GM12878 (cell line): ENCODE results near the gene RAB3IL1. TPM values are rescaled to one million over a fixed set of nuclear protein-coding genes. Genes with fewer than 3 reads are reported as not detected.

Experiments
- NR2F1 ChIP-seq: fragments of 450-650 bp; conservative IDR thresholded peaks from 2 replicates; pipeline ENCODE4 v1.6.1; 2017; ENCODE audit warnings: mild to moderate bottlenecking
- RBBP5 ChIP-seq: fragments of 200-600 bp; sonication (generic); conservative IDR thresholded peaks from 2 replicates; pipeline ENCODE4 v1.6.1; 2016
- SUPT20H ChIP-seq: IDR thresholded peaks from 2 replicates; pipeline ENCODE4 v1.6.1; 2011; ENCODE audit warnings: low read depth, mild to moderate bottlenecking, low read length, moderate library complexity, borderline replicate concordance; ENCODE audit not compliant: control insufficient read depth
- polyA plus RNA-seq, 11 experiments: library from polyadenylated mRNA; depleted of rRNA in 4 of 11; unstranded in 6 of 11; stranded (reverse) in 5 of 11; fragments of >200 nt; fragmentation: Nextera tagmentation in 4 of 11; fragmentation: Illumina TruSeq in 1 of 11; extraction: Ambion mirVana in 4 of 11; extraction: Trizol in 1 of 11; gene quantifications; 1 replicate in 1 of 11; 2 replicates in 10 of 11; pipeline versions ENCODE4 v1.2.1 to v1.2.3, GENCODE V29; 2011 to 2016; ENCODE audit warnings: inconsistent platforms in 2 of 11, missing spikeins in 2 of 11, low read depth in 1 of 11
- total RNA-seq, 4 experiments: library from RNA; depleted of rRNA in 3 of 4; stranded (reverse); fragments of >200 nt in 3 of 4; fragmentation: Illumina TruSeq in 1 of 4; extraction: Trizol in 1 of 4; gene quantifications; 2 replicates each; pipeline versions ENCODE4 v1.2.1 to v1.2.3, GENCODE V29; 2013 to 2021
- TF ChIP-seq, protein P1 (sequence below): fragments of 450-650 bp; IDR thresholded peaks from 2 replicates; pipeline ENCODE4 v1.6.1; 2016; ENCODE audit warnings: mild to moderate bottlenecking, moderate library complexity, borderline replicate concordance
- TF ChIP-seq, protein P2 (sequence below): IDR thresholded peaks from 2 replicates; pipeline ENCODE4 v1.6.1; 2012; ENCODE audit warnings: mild to moderate bottlenecking, low read depth, low read length
- TF ChIP-seq, protein P3 (sequence below): IDR thresholded peaks from 2 replicates; pipeline ENCODE4 v1.6.1; 2012; ENCODE audit warnings: low read length, inconsistent platforms

The RAB3IL1 gene
- total and polyA plus RNA-seq, 10 of the 15 experiments (the other 5 are each of a cell fraction or from before 2014, with no cell fraction given): 0.04 TPM; not detected in 9

DNA sequence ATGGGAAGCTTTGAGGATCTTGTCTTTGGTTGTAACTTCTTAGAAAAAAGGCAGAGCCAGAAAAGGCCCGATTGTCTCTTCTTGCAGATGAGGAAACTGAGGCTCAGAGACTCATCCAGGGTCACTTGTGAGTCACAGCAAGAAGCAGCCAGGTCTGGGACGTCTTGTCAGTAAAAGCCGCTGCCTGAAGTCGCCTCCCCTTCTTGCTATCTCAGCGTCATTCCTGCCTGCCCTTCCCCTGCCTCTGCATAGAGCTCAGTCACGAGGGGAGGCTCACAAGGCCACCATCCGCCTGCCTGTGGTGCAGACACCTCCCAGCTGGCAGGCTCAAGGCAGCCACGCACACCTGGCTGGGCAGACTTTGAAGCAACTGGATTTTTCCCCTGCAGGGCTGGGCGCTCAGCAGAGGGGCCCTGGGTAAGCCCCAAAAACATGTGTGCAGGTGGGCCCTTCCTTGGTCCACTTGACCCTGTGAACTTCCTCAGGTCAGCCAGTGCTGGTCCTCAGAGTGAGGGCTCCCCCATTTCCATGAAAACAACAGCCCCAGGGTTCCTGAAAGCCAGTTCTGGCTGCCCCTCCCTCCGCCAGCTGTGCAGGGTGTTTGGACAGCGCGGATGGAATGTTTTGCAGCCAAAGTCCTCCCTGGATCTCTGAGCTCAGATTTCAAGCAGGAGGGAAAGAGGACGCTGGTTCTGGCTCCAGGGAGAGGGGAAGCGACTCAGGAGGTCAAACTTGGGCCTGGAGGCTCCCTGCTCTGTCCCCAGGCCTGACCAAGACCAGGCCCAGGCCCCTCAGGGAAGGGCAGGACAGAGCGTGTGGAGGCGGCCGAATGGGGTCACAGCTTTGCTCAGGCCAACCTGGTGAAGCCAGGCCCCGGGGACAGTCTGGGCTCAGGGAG lies 6.0 kb upstream of the RAB3IL1 start (continued):
- TF ChIP-seq SUPT20H: no peak
- TF ChIP-seq RBBP5: no peak
- TF ChIP-seq, protein P1, sequence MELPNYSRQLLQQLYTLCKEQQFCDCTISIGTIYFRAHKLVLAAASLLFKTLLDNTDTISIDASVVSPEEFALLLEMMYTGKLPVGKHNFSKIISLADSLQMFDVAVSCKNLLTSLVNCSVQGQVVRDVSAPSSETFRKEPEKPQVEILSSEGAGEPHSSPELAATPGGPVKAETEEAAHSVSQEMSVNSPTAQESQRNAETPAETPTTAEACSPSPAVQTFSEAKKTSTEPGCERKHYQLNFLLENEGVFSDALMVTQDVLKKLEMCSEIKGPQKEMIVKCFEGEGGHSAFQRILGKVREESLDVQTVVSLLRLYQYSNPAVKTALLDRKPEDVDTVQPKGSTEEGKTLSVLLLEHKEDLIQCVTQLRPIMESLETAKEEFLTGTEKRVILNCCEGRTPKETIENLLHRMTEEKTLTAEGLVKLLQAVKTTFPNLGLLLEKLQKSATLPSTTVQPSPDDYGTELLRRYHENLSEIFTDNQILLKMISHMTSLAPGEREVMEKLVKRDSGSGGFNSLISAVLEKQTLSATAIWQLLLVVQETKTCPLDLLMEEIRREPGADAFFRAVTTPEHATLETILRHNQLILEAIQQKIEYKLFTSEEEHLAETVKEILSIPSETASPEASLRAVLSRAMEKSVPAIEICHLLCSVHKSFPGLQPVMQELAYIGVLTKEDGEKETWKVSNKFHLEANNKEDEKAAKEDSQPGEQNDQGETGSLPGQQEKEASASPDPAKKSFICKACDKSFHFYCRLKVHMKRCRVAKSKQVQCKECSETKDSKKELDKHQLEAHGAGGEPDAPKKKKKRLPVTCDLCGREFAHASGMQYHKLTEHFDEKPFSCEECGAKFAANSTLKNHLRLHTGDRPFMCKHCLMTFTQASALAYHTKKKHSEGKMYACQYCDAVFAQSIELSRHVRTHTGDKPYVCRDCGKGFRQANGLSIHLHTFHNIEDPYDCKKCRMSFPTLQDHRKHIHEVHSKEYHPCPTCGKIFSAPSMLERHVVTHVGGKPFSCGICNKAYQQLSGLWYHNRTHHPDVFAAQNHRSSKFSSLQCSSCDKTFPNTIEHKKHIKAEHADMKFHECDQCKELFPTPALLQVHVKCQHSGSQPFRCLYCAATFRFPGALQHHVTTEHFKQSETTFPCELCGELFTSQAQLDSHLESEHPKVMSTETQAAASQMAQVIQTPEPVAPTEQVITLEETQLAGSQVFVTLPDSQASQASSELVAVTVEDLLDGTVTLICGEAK: no peak
- TF ChIP-seq NR2F1: no peak
- TF ChIP-seq, protein P2, sequence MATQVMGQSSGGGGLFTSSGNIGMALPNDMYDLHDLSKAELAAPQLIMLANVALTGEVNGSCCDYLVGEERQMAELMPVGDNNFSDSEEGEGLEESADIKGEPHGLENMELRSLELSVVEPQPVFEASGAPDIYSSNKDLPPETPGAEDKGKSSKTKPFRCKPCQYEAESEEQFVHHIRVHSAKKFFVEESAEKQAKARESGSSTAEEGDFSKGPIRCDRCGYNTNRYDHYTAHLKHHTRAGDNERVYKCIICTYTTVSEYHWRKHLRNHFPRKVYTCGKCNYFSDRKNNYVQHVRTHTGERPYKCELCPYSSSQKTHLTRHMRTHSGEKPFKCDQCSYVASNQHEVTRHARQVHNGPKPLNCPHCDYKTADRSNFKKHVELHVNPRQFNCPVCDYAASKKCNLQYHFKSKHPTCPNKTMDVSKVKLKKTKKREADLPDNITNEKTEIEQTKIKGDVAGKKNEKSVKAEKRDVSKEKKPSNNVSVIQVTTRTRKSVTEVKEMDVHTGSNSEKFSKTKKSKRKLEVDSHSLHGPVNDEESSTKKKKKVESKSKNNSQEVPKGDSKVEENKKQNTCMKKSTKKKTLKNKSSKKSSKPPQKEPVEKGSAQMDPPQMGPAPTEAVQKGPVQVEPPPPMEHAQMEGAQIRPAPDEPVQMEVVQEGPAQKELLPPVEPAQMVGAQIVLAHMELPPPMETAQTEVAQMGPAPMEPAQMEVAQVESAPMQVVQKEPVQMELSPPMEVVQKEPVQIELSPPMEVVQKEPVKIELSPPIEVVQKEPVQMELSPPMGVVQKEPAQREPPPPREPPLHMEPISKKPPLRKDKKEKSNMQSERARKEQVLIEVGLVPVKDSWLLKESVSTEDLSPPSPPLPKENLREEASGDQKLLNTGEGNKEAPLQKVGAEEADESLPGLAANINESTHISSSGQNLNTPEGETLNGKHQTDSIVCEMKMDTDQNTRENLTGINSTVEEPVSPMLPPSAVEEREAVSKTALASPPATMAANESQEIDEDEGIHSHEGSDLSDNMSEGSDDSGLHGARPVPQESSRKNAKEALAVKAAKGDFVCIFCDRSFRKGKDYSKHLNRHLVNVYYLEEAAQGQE: no peak
- TF ChIP-seq, protein P3, sequence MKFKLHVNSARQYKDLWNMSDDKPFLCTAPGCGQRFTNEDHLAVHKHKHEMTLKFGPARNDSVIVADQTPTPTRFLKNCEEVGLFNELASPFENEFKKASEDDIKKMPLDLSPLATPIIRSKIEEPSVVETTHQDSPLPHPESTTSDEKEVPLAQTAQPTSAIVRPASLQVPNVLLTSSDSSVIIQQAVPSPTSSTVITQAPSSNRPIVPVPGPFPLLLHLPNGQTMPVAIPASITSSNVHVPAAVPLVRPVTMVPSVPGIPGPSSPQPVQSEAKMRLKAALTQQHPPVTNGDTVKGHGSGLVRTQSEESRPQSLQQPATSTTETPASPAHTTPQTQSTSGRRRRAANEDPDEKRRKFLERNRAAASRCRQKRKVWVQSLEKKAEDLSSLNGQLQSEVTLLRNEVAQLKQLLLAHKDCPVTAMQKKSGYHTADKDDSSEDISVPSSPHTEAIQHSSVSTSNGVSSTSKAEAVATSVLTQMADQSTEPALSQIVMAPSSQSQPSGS: no peak
- TF ChIP-seq, all 136 proteins: peak for 0
